NCI-H345 treated with DMSO at 0.1 percent for 48 hours (cell line): ENCODE measurements around the gene PAIP2B.
A peak's percentile ranks its signal among the peaks of the same experiment; 100 is the strongest.
"Not testable (repeated sequence)": the region's sequence is repeated elsewhere in the genome, so short reads cannot be mapped to it uniquely, and the experiment has no call there.

ENCODE experiments used
- DNase-seq: peaks from one replicate; lab custom pipeline; 2025; ENCODE audit not compliant: unreplicated experiment; lab: John Stamatoyannopoulos, UW

Gene PAIP2B, protein sequence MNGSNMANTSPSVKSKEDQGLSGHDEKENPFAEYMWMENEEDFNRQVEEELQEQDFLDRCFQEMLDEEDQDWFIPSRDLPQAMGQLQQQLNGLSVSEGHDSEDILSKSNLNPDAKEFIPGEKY

DNA sequence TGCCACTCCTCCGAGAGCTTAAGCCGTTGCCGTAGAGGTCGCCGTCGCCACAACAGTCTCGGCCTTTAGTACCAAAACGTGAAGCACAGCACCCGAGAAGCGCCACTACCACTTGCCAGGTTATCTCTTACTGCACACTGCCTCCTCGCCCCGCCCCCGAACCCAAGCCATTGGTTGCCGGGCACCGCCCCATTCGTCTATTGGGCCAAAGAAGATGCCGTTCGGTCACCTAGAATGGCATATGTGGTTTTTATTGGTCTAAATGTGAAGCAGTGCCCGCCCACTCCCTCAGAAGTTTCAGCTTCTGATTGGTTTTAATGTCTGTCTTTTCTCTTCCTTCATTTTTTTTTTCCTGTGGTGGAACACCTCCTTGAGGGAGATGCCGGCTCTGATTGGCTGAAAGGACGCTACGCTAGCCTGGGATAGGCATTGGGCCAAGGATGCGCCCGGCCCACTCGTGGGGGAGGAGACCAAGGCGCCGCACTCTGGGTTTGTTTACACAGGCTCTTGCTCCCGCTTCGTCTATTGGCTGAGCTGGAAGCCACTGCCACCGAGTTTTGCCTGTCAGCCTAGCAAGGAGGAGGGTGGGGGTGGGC, at the start of gene PAIP2B:
Gene PAIP2B, minus strand, starts transcription at position 139 of the 596 bp plus-strand sequence. CDS start 24,514 bp downstream, outside the sequence.
- DNase-seq: peak; percentile 99

DNA sequence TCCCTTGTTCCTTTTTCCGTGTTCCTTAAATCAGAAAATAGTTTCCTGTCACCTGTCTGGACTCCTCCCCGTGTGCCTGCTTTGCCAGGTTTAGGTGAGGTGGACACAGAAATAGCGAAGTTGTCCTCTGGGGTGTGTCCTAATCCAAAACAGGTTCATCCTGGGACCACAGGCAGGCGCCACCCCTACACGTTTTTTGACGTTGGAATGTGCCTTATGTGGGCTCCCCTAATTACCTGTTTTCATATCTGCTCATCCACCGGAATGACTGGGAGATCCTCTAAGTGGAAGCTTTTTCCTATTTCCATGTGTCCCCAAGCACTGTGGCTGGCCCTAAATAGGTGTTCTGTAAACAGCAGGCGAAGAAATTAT, 49.0 kb upstream of the PAIP2B start:
- DNase-seq: no peak

DNA sequence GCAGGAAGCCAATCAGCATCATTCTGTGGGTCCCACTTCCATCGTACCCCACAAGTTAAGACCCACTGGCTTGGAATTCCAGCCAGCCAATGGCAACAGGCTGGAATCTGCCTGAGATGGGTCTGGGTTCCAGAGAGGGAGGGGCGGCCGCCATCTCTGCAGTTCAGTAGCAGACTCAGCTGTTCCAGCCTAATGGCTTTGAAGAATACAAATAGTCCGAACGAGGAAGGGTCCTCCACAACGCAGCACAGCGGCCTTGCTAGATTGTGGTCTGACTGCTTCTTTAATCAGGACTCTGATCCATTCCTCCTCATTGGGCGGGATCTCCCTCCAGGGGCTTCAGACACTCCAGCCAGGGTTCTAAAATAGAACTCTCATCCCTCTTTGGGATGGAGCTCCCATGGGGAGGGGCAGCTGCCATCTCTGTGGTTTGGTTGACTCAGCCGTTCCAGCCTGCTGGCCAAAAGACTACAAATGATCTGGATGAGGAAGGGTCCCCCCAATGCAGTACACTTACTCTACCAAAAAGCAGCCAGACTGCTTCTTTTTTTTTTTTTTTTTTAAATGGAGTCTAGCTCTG, 42.7 kb upstream of the PAIP2B start:
- DNase-seq: no peak

DNA sequence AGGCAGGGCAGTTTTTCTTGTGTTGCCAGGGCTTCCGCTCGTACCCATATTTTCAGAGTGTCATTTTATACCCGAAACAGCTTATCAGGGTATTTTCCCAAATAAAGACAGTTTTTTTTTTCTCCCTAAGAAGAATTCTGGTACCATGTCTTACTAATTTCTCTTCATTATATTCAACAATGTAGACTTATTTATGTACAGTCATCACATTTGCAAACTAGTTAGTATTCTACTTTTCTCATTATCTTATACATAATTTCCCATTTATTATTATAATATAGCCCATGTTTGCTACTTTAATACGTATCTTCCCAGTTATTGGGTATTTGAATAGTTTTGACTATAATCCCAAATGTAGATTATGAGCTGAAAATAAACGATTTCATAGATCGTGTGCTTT, 36.5 kb upstream of the PAIP2B start:
- no peak for DNase-seq

DNA sequence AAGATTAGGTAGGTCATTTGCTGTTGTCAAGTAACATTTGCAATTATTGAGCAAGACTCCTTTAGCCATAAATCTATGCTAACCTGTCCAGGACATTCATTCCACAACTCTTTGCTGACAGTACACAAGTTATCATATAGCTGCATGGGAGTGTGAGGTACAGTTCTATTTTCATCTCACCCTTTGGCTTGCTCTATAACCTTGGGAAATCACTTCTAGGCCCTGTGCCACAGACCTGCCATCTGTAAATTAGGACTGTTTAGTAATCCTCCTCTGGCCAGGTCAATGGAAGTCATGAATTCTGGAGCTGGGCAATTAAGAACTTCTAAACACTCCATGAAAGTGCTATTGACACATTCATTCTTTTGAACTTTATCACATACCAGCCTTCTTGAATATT, 34.6 kb upstream of the PAIP2B start:
- no peak for DNase-seq

DNA sequence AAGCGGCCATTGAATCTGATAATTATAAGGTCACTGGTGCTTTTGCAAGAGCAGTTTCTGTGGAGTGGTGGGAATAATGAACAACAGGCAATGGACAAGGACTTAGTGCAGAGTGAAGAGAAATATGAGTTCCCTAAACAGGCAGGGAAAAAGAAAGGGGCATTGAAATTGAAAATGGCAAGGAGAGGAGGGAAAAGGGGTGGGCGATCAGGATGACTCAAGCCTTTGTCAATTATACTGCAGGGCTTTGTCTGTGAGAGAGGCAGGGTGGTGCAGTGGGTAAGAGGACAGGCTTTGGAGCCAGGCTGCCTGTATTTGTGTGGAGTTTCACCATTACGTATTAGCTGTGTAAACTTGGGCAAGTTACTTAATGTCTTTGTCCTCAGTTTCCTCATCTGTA, 29.5 kb upstream of the PAIP2B start:
- no peak for DNase-seq

DNA sequence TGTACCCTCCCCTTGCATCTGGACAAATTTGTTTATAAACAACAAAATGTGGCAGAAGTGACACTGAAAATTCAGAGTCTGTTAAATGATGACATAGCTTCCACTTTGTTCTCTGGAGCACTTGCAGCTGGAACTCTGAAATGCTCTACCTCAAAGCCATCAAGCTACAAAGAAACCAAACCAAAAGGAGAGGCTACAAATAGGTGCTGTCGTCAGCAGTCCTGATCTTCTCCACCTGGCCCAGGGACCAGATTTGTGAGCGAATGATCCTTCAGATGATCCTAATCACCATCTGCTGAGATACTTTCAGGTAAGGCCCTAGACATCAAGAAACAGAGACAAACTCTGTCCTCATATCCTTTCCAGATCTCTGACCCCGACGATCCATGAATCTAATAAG, 27.9 kb upstream of the PAIP2B start:
- DNase-seq: no peak

DNA sequence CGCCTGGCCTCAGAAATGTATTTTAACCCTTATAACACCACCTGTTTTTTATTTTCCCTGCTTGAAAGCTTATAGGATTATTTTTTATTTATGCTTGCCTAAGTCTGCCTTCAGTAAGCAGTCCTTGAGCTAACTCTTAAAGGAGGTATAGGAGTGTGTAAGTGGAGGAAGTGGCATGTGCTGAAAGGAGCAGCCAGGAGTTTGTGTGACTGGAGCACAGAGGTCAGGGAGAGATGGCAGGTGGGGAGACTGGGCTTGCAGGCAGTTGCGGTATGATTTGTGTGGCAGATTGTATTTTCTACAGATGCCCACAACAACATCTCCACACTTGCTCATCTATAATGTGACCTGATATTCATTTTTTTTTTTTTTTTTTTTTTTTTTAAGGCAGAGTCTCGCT, 27.2 kb upstream of the PAIP2B start:
- no peak for DNase-seq

DNA sequence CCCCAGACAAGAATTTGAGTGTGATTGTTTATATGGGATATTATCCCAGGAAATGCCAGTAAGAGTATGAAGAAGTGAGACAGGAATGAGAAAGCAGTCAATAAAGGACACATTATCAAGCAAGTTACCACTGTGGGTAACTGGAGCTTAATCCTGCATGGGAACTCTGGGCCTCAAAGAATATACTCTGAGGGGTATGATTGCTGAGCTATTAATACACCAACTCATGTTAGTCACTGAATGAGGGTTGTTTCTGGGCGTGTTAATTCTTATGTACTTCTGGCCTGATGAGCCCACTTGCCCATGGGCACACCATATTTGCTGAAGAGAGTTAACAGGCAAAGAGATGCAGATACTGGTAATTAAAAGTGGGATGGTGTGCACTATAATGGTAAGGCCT, 26.6 kb upstream of the PAIP2B start:
- DNase-seq: no peak

DNA sequence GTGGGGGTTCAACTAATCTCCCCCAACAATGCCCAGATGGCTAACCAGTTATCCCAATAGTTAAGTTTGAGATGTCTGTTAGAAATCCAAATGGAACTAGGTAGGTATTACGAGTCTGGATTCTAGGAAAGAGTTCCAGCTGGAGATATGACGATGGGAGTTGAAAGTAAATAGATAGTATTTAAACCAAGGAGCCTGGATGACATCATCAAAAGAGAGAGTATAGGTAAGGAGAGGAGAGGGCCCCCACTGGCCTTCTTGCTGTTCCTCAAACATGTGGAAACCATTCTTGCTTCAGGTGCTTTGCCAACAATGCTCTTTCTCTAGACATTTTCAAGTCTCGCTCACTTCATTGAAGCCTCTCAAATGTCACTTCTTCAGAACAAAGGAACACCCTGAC, 26.0 kb upstream of the PAIP2B start:
- DNase-seq: no peak

DNA sequence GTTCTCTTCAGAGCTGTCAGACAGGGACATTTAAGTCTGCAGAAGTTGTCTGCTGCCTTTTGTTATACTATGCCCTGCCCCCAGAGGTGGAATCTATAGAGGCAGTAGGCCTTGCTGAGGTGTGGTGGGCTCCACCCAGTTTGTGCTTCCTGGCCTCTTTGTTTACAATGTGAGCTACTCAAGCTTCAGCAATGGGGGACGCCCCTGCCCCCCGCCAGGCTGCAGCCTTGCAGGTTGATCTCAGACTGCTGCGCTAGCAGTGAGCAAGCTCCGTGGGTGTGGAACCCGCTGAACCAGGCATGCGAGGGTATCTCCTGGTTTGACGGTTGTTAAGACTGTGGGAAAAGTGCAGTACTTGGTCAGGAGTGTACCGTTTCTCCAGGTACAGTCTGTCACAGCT, 24.0 kb upstream of the PAIP2B start:
- DNase-seq: no peak

DNA sequence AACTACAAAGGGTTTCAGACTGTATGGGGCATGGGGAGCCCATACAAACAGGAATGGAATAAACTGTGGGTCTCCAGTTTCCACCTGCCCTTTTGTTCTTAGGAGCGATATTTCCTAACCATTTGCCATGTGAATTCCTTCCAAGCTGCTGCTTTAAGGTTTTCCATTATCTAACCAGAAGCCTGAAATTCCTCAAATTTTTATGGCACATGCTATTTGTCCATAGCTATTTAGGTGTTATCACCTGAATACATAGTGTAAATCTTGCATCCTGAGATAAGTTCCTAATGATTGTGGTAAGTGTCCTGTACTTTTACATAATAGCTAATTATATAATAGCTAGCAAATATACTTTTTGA, 17.4 kb upstream of the PAIP2B start:
- DNase-seq: no peak

DNA sequence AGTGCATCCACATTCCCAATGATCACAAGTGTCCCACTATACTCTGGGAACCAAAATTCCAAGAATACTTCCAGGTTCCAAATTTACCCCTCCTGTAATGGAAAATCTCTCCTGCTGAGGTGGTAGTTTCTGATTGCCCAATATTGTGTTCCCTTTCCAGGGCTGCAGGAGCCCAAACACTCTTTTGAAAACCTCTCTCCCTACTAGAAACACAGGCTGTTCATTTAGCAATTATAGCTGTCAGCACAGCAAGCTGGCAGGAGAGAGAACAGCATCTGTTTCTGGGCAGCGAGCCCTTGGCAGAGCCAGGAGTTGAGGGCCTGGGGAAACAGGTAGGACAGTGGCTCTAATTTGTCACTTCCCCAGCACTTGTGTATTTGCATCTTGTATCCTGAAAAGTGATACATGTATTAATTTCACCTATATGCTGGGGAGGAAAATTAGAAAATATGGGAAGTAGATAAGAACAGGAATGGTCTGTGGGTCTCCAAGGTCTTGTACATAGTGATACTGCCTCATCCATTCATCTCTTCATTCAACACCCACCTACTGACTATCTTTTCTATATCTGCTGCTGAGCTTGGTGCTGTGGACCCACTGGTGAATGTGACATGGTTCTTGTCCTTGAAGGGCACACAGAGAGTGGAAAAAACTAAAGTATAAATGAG, 16.9 kb upstream of the PAIP2B start:
- no peak for DNase-seq

DNA sequence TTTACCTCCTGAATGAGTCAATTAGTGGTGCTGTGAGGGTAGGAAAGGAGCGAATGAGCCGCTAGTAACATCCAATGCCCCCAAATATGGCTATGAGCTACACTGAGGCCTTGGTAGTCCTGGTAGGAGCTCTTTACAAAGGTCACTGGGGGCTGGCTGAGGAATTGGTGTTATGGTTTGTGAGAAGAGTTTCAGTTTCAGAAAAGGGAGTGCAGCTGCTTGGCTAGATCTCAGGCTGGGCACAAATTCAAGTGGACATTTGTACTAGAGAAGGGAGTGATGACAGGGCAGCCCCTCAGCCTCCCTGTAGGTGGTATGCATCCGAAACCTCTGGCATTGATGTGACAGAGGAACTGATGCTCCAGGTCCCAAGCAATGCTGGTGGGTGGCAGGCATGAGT, 13.9 kb upstream of the PAIP2B start:
- DNase-seq: no peak

DNA sequence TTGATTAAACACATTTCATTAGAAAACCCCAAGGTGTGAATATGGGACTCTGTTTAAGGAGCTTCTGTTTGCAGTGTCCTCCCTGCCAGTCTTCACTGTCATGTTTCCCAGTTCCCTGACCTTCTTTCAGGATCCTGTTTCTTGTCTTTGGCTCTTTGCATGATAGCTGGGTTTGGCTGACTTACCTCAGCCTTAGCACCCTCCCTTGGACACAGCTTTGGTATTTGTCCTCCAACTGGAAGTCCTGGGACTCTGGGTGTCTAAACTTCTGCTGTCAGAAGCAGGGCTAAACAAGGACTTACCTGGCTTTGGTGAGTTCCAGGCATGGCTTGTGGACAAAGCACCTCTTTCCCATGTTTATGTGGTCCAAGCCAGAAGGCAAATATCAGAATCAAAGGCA, 11.2 kb upstream of the PAIP2B start:
- DNase-seq: no peak

DNA sequence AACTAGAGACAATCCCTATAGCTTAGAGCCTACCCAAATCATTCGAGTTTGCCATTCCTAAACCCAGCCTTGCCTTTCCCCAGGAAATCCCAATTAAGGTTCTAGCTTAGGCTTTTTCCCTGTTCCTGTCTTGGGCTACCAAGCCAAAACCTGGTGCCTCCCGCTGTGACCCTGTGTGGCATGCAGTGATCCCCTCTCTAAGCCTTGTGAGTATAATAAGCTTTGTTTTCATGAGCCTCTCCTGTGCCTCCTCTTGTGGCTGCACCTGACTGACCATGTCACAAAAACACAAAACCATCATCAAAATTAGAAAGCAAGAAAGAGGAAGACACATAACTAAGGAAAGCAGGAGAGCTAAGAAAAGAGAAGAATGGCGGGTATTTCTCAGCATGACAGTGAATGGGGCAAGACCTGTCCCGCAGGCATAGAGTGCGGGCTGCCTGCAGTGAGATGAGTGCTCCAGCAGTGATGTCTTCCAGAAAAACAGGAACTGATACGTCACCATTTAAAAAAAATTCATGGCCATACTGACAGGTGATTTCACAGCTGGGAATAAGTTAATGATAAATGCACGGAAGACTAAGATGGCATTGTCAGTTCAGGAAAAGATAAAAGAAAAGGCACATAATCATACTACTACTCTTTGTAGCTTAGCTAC, 9.2 kb upstream of the PAIP2B start:
- DNase-seq: no peak

DNA sequence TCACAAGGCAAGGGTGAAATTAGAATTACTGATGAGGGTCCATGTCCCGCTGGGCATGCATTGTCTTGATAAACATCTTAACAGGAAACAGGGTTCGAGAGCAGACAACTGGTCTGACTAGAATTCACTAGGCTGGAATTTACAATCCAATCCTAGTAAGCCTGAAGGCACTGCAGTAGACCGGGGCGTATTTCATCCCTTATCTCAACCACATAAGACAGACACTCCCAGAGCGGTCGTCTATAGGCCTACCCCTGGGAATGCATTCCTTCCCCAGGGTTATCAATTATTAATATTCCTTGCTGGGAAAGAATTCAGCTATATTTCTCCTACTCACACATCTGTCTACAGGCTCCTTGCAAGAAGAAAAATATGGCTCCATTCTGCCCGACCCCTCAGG, 6.2 kb upstream of the PAIP2B start:
- not testable (repeated sequence) for DNase-seq

DNA sequence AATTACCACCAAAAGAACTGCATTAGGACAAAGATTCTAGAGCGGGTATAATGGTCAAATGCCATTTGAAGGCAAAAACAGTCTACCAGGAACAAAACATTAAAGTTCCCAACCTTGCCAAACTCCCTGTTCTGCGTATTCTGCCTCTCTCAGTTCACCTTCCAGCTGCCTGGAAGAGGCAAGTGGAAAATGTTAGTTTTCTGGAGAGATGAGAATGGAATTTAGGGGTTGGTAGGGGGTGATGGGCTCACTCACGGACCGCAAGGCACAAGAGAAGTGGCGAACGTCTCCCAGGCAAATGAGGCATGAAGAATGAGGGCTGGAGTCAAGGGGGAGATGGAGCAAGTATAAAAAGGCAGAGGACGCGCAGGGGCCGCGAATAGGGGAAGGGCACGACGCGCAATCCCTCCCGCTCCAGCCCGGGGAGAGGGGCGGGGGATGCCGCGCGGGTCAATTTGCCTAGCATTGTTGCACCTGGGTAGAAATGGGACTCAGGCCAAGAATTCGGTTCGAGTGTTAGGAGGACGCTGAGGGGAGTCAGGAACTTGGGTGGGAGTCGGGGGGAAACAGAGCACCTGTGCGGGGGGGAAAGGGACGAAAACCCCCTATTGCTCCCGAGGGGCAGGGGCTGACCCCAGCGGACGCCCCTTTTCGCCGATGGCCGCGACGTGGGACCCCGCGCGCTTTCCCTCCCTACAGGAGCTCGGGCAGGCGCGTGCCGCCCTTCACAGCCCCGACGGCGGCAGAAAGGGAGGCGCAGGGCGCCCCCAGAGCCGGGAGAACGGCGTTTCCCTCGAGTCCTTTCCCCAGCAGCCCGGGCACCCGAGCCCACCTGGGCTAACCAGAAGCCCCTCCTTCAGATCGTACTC, 573 bp downstream of the PAIP2B start:
- DNase-seq: peak; percentile 27

DNA sequence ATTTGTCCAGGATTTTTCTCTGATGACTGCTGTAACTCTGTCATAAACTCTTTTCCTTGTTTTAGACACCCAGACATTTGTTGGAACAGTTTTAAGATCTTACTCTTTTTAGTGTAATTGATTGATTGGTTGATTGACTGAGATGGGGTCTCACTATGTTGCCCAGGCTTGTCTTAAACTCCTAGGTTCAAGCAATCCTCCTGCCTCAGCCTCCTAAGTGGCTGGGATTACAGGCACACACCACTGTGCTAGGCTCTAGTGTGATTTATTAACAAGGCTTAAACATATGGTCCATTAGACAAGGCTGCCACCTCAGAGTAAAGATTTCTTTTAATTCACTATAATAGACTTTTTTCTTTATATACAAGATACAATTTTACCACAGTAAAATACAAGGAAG, 2.0 kb downstream of the PAIP2B start:
- no peak for DNase-seq

DNA sequence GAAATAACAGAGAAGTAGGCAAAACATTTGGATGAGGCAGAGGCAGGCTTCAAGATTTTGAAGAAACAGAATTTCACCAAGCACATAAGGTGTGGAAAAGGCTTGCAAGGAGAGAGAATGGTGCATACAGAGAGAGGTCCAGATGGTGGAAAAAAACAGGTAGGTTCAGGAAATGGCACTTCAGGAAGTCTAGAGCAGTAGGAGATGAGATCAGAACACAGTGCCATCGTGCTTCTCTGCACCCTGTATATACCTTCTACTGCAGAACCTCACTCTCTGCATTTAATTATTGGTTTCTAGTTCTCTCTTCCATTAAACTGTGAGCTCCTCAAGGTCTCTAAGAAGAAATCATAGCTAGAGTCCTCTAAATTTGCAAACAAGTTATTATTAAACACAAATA, 2.4 kb downstream of the PAIP2B start:
- DNase-seq: no peak

DNA sequence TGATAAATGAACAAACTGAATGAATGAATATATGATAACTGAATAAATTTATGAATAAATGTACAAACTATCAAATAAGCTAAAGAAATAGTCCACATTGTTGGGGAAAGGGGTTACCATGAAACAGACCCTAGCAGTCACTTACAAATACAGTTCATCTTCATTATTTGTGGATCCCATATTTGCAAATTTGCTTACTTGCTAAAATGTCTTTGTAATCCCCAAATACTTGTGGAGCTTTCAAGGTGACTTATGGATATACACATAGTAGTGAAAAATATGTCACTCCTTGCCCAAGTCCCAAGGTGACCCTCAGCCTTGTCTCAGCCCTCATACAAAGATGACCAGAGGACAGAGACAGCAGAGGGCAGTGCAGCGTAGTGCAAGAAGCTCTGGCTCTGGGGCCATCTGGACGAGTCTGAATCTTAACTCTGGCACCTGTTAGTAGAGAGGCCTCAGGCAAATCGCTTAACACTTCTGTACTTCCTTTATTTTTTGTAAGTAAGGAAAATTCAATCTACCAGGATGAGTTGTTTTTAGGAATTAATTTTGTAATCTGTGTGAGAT, 3.1 kb downstream of the PAIP2B start:
- DNase-seq: no peak
